ENCODE results near the gene FBXW8.

The FBXW8 gene

DNA sequence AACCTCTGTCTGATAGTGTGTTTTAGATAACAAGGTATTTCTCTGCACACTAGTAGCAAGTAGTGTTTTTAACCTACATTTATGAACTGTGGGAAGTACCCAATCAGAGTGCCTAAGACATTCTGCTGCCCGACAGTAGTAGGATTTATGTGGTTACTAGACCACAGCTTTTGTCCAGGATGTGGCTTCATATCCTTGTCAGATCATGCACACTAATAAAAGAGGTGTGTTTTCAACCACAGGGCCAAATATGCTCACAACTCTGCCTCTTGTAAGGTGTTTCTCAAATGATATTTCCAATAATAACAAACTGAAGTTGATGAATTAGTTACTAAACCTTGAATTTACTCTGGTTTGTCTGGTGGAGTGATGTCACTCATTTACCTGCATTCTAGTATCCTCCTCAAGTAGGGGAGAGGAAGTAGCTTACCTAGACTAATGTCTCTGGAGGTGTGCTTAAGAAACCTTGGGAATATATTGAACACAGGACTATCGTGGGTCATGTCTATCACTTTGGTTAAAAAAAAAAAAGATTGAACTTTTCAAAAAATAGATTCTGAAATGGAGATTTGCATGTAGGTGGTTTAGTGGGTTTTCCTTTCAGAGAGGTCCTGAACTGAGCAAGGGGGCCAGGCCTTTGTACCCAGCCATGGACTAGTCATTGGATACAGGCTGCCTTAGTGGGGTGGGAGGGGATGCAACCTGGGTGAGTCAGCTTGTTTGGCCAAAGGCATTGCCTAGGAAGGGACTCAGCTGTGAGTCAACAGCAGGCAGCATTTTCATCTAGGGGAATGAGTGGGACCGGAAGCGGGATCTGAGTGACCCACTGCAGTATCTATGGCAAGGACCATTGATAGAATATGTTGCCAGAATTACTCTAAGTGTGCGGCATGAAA lies 14.1 kb downstream of the FBXW8 start:
- DNase-seq (ENCODE audit: low read depth in 2 of 2): no peak

DNA sequence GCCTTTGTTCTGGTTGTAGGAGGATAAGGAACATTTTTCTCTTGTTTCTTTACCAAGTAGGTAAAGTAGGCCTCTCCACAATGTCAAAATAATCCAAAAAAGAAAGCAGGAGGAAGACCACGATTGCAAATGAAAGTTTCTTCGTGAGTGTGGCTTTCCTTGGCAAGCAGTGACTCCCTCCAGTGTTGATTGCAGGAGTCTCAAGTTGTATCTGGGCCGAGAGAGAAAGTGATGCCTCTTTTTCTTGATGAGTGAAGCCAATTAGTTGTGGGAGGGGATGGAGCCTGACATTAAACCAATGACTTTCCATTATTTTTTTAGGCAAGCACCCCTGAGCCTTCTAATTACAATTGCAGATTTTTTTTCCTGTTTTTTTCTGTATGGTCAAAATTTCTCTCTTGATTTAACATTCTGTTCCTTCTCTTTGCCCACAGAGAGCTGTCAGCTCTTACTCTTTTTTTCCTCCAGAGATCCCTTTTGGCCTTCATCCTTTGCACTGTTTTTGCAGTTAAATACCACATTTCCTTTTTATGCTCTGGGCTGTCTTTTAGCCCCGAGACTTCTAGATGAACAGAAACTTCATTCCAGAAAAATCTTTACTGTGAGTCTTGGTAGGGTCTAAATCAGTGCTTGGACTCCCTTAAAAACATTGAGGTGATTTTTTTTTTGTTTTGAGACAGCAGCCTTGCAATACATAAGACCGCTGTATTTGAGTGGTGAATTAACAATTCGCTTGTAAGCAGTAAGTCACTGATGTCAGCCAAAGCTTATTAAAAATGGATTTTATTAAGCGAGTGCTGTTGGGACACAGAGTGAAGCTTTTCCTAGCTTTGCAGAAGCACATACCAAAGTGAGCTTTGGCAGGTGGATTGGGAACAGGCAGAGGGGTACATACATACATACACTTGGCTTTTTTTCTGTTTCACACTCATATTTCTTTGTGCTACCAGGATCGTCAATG lies 15.8 kb downstream of the FBXW8 start:
- DNase-seq (ENCODE audit: low read depth in 2 of 2): no peak

DNA sequence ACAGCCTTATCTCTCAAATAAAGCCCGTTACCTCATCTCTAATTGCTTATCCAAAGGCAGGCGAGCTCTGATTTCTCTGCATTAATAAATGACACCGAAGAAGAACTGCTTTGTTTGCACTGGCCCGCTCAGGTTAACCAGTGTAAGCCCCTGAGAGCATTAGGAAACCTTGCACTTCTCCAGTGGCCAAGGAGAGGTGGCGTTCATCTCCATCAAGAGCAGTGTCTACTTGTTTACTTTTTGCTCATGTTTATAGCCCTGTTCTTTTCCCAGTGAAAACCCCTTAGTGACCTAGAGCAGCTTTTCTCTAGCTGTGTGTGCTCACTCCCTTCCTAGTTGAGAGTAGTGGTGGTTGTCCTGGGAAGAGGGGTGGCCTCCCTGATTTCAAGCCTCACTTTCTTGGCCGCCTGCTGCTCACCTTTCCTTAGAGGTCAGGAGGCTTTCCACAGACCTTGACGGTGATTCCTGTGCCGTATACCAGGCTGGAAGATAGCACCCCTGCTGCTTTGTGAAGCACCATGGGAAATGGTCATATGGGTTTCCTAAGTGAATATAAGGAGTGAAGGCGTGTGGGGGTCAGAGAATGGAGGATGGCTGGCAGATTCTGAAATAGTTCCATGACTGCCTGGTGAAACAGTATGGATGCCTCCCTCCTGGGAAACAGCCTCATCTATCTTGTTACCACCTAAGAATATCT lies 16.6 kb downstream of the FBXW8 start:
- DNase-seq (ENCODE audit: low read depth in 2 of 2): no peak

DNA sequence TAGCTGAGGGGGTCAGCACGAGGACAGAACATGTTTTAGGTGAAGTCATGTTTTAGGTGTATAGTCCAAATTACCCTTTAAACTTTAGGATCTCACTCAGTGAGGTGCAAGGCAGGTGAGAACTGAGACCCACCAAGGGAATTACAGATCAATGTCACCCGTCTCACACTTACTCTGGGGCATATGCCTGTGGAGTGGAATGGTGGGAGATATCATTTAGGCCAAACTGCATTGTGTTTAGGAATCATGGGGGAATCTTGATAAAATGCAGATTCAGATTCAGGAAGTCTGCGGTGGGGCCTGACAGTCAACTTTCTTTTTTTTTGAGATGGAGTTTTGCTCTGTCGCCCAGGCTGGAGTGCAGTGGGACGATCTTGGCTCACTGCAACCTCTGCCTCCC lies 17.8 kb downstream of the FBXW8 start:
- no peak for DNase-seq (ENCODE audit: low read depth in 2 of 2)

DNA sequence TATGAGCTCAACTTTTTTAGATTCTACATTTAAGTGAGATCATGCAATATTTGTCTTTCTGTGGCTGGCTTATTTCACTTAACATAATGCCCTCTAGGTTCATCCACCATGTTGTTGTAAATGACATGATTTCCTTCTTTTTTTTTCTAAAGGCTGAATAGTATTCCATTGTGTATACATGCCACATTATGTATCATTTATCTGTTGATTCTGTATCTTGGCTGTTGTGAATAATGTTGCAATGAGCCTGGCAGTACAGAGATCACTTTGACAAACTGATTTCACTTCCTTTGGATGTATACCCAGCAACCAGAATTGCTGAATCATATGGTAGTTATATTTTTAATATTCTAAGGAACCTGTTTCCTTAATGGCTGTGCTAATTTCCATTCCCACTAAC lies 19.1 kb downstream of the FBXW8 start:
- no peak for DNase-seq (ENCODE audit: low read depth in 2 of 2)

DNA sequence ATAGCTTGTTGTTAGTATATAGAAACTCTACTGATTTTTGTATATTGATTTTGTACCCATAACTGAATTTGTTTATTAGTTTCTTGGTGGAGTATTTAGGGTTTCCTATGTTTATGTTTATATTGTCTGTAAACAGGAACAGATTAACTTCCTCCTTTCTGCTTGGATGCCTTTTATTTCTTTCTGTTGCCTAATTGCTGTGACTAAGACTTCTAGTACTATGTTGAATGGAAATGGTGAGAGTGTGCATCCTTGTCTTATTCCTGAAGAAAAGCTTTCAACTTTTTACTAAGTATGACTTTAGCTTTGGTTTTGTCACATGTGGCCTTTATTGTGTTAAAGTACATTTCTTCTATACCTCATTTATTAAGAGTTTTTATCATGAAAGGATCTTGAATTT lies 20.9 kb downstream of the FBXW8 start:
- no peak for DNase-seq (ENCODE audit: low read depth in 2 of 2)

DNA sequence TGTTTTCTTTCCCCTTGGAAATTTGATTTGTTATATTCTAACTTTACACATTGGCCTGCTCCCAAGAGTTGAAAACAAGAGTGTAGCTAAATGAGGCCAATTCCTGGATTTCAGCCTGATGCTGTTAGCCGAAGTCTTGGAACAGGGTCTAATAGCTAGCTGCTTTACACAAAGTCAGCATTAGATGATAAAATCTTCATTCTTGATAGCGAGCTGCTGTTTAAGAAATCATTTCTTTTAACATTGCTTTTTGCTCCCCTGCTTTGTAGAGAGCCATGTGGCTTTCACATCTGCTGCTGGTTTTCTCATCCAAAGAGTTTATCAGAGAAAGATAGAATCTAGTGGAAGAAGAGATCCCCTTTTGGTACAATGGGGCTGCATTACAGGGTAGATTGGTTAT lies 22.3 kb downstream of the FBXW8 start:
- no peak for DNase-seq (ENCODE audit: low read depth in 2 of 2)

DNA sequence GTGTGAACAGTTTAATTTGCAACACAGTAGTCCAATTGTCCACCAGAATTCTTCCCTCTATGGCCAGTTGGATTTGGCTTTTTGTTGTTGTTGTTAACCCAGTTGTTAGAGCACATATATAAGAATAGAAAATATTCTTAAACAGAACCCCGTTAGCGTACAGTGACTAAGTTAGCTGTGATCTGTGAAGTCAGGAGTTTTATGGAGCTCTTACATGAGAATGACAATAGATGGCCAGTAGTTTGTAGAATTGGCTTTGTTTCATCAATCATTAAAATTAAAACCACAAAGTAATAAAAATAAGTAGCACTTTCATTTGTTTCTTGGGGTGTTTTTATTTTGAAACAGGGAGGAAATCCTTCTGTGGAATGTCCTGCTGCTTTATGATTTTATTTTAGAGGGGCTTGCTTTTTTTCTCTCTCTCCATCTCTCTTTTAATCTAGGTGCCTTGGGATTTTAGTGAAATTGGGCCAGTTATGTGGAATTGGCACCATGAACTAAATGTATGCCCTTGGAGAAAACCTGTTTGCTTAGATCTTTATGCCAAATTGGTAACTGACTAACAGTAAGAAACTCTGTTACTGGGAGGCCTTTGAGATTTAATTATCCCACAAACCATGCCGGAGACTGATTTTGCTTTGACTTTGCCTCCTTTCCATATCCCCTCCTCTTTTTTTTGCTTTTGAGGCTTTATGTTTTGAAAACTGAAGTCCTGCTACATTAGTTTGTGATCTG lies 22.9 kb downstream of the FBXW8 start:
- DNase-seq (ENCODE audit: low read depth in 2 of 2): no peak

DNA sequence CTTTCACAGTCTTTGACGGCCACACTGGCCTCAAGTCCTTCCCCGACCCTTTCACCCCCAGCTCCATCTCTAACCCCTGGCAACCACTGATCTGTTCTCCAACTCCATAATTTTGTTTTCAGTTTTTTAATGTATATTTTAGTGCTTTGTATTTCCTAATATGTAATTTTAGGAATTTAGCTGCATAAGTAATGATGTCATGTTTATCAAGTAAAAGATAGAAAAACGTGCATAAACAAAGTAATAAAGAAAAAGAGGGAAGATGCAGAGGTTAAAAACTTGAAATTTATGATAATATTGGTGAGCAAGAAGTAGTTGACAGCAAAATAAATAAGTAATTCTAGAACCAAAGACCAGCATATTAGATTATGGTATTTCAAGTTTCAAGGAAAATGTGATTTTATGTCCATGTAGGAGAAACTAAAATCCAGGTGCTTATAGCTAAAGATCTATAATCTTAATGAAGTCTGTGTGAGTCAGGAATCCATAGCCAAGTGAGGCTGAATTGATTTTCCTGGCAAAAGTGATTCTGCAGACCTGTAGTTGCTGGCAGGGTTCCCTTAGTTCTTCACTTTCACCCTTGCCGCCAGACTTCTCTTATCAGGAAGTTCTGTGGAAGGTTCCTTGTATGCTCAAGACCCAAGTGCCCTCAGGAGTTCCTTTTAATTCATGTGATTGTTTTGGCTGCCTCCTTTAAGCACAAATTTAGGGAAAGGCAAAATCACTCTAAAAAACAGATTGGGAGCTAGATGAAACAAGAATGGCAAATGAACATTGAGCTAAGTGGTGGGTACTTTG lies 24.4 kb downstream of the FBXW8 start:
- DNase-seq (ENCODE audit: low read depth in 2 of 2): no peak

DNA sequence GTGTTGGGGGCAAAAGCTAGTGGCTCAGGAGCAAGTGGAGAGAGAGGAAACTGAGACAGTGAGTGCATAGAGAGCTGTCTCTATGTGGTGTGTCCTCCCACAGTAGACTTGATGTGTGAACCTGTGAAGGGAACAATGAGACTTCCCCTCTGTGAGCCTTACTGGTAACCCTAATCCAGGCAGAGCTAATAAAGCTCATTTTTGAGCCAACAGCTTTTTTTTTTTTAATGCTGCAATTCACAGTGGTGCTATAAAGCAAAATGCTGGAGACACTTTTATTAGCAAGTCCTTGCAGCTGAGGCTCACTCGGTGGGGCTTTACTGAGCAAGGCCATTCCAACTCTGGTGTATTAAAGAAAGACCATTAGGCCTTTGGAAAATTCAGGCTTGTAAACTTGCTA lies 26.9 kb downstream of the FBXW8 start:
- no peak for DNase-seq (ENCODE audit: low read depth in 2 of 2)

DNA sequence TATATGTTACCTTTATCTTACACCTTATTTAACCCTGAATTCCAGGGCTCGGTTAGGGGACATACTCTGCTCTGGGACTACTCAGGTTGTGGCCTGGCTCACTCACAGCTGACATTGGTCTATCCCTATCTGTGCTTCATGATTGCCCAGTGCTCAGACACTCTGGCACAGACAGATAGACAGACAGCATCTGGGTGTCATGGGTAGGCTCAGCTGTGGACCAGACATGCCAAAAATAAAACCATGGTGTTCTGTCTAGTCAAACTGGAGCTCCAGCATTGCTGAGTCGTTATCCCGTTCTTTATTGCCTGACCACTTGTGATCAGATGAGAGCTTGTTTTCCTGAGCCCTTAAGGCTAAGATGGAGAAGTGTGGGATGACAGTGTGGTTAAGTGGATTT lies 29.0 kb downstream of the FBXW8 start:
- DNase-seq (ENCODE audit: low read depth in 2 of 2): no peak

DNA sequence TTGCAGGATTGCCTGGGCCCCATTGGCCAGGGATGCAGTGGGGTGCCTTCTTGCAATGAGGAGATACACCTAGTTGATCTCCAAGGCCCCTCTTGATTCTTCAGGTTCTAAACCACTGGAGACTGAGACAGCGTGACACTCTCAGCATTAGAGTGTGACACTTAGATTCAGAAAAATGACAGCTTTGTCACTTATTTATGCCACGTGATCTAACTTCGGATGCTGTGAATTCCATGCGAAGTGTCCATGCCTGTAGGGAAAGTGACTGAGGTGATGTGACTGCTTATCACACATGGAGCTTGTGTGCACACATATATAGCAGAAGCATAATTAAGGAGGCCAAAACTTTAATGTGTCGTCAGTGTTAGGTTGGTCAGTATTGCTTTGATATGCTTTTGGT lies 30.4 kb downstream of the FBXW8 start:
- DNase-seq (ENCODE audit: low read depth in 2 of 2): no peak

DNA sequence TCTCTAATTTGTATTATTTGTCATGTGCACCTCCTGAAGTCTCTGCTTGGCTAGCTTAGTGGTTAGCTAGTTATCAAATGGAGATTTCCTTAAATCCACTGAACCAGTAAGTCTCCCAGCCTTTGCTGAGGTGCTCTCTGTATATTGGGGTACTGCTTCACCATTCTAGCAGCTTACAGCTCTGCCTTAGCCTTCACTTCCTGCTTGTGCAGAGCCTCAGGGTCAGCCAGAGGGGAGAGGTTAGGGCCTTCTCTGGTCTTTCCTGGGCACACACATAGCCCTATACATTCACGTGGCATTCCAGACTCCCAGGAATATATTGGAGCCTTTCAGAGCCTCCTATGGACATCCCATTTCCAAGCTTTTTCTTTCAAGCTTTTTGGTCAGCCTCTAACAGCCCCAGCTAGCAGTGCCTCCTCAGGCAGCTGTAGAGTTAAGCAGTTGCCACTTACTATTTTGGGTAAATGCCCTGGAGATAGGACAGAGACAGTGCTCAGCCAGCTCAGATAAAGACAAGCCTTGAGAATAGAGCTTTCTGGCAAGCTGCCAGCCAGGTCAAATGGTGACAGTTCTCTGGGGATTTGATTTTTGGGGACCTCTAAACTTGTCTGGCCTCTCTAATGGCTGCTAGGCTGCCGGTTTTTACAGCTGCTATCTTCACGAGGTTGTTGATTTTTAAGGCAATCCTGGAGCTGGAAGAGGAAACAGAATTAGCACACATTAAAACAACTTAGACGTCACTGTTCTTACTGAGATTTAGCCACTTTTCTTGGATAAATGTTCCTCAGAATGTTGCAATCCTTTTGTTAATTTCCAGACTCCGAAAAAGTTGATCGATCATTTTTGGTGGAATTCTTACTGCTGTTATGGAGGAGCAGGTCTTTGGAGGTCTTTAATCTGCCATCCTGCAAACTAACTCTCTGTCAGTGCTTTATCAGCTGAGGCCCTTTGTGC lies 32.9 kb downstream of the FBXW8 start:
- DNase-seq (ENCODE audit: low read depth in 2 of 2): no peak

DNA sequence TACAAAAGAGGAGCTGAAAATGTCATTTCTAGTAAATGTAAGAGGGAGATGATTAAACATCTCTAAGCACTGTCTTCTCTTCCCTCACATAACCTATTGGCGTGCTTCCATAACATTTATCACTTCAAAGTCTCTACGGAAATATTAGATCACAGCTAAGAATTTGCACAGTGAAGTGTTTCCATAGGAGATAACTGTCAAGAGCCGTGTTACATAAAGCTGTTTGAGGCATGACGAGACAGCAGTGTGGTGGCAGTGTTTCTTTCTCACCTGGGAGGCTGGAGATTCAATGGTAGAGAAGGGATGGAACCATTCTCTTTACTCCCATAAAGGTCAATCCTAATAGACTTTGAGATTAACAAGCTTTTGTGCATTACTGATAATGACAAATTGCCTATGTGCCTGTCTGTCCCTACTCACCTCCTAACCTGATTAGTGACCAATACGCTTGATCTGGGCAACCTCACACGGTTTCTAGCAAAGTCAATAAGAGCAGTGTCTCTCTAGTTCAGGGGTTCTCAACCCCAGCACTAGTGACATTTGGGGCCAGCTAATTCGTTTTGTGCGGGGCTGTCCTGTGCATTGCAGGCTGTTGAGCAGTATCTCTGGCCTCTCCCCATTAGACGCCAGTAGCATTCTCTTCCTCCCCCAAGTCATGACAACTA lies 35.3 kb downstream of the FBXW8 start:
- DNase-seq (ENCODE audit: low read depth in 2 of 2): no peak

DNA sequence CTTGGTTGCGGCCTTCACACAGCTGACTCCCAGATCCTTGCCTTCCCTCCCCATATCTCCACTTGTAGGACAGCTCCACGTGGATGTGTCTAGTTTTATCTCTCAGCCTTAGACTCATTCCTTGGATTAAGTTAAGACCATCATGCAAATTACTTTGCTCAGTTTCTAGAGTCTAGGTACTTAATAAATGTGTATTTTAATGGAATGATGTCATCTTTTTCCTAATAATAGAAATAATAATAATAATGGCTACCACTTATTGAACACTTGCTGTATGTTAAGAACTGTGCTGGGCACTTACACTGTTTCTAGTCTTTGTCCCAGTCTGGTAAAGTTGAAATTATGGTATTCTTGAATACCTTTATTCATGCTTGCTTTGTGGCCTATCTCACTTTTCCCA lies 37.5 kb downstream of the FBXW8 start:
- DNase-seq (ENCODE audit: low read depth in 2 of 2): no peak

DNA sequence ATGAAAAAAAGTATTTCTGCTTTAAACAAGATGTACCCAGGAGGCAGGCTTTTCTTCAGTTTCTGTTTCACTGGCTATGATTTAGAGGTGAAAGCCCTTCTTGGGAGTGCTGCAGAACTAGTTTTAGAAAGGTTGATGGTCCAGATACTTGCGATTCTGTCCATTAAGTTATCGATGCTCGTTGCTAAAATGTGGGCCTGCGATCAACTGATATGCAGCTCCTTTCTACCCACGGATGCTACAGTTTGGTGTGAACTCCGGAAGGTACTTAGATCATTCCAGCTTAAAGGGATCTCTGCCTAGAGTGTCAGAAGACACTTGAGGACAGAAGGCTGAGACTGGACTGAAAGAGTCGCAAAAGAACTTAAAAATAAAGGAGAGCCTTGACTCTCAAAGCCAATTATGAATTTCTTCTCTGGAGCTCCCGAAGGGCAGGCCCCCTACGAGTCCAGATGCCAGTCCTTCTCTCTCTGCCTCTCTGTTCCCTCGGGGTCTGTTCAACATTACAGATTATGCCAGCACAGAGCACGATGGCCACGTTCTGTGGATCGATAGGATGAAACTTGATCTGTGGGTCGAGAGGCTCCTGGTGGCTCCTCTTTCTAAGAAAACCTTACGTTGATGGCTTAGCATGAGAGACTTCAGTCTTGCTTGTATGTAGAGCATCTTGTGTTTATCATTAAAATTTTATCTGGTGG lies 40.0 kb downstream of the FBXW8 start:
- no peak for DNase-seq (ENCODE audit: low read depth in 2 of 2)

DNA sequence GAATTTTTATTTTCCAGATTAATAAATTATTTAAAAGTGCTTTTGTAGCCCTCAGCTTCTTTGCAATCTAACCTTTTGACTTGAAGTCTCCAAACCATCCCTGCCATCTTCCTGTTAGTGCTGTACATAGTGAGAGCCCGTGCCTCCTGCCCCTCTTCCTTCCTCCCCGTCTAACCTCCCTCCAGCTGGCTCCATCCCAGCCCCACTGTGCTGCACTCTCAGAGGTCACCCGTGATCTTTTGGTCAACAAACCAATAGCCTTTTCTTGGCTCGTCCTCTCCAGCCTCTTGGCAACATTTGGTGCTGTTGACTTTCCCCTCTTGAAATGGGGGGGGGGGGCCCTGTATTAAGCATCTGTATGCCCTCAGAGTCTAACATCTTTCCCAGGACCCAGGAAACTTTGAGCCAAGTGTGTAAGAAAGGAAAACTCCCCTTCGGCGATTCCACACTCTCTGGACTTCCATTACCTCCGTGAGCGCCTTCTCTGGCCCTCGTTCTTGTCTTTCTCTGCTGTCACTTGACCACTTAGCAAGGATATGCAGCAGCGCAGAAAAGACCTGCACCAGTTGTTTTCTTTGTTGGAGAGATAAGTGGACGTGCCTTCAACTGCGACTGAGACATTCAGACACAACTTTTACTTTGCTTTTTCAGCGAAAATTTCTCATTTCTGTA lies 44.1 kb downstream of the FBXW8 start:
- no peak for DNase-seq (ENCODE audit: low read depth in 2 of 2)
